GM18873 (cell line): ENCODE results near the gene BICDL1.

ENCODE experiments used
- ATAC-seq: cut with Tn5 transposase; IDR thresholded peaks from one replicate; pipeline ENCODE4 v1.9.1; 2021; ENCODE audit warnings: mild to moderate bottlenecking, moderate library complexity, moderate number of reproducible peaks; ENCODE audit not compliant: unreplicated experiment, low FRiP score

The BICDL1 gene

GRCh38 chr12:120095736-120096135 lies 106.7 kb downstream of the BICDL1 start:
- ATAC-seq, result no peak

- no peak for ATAC-seq
Observed at GRCh38 chr12:120096671-120097202, 107.7 kb downstream of the BICDL1 start.

GRCh38 chr12:120098756-120099470 lies 109.9 kb downstream of the BICDL1 start:
- ATAC-seq, result no peak

GRCh38 chr12:120099738-120100137 lies 110.7 kb downstream of the BICDL1 start:
- no peak for ATAC-seq

GRCh38 chr12:120100630-120101029 lies 111.6 kb downstream of the BICDL1 start:
- no peak for ATAC-seq

- ATAC-seq, result no peak
Observed at GRCh38 chr12:120101182-120101581, 112.1 kb downstream of the BICDL1 start.

- no peak for ATAC-seq
Observed at GRCh38 chr12:120101617-120102016, 112.6 kb downstream of the BICDL1 start.

- ATAC-seq, result no peak
Observed at GRCh38 chr12:120102189-120103043, 113.4 kb downstream of the BICDL1 start.

- ATAC-seq, result no peak
Observed at GRCh38 chr12:120103044-120103338, 114.0 kb downstream of the BICDL1 start.

GRCh38 chr12:120103371-120103770 lies 114.3 kb downstream of the BICDL1 start:
- ATAC-seq, result no peak

GRCh38 chr12:120106151-120106550 lies 117.1 kb downstream of the BICDL1 start:
- no peak for ATAC-seq

GRCh38 chr12:120109570-120110267 lies 120.7 kb downstream of the BICDL1 start:
- no peak for ATAC-seq

- peak; percentile 43 for ATAC-seq
Observed at GRCh38 chr12:120110550-120111501, 121.8 kb downstream of the BICDL1 start.

GRCh38 chr12:120115066-120115465 lies 126.0 kb downstream of the BICDL1 start:
- ATAC-seq, result no peak

- ATAC-seq, result no peak
Observed at GRCh38 chr12:120115692-120116440, 126.8 kb downstream of the BICDL1 start.

- ATAC-seq, result no peak
Observed at GRCh38 chr12:120116441-120116791, 127.4 kb downstream of the BICDL1 start, which contains the start of gene RAB35. Gene RAB35 (minus strand): TSS chr12:120116753. CDS start chr12:120116650, 103 bp downstream.

- ATAC-seq, result peak; percentile 27
Observed at GRCh38 chr12:120116792-120117651, 128.0 kb downstream of the BICDL1 start.

- no peak for ATAC-seq
Observed at GRCh38 chr12:120117961-120118320, 128.9 kb downstream of the BICDL1 start.
